HCT116 (cell line): ENCODE measurements around the gene CPA5.

Experiments
- ATF3 ChIP-seq: IDR thresholded peaks from 2 replicates; pipeline ENCODE4 v1.6.1; 2012
- CBX3 ChIP-seq: IDR thresholded peaks from 2 replicates; pipeline ENCODE4 v1.6.1; 2012; ENCODE audit warnings: low read depth
- CEBPB ChIP-seq: IDR thresholded peaks from 2 replicates; pipeline ENCODE4 v1.6.1; 2012; ENCODE audit warnings: low read depth
- EGR1 ChIP-seq: IDR thresholded peaks from 2 replicates; pipeline ENCODE4 v1.6.1; 2012; ENCODE audit warnings: low read depth
- EZH2 ChIP-seq: fragments of 200-600 bp; sonication (generic); IDR thresholded peaks from 2 replicates; pipeline ENCODE4 v1.6.1; 2017; ENCODE audit warnings: antibody characterized with exemption, mixed run types
- EZH2phosphoT487 ChIP-seq: fragments of 200-600 bp; IDR thresholded peaks from 2 replicates; pipeline ENCODE4 v1.6.1; 2018; ENCODE audit warnings: antibody characterized with exemption, borderline replicate concordance
- POLR2AphosphoS5 ChIP-seq: IDR thresholded peaks from 2 replicates; pipeline ENCODE4 v1.6.1; 2011; ENCODE audit warnings: mild to moderate bottlenecking, low read depth, low read length, moderate library complexity
- RAD21 ChIP-seq: IDR thresholded peaks from 2 replicates; pipeline ENCODE4 v1.6.1; 2012; ENCODE audit warnings: low read depth, mild to moderate bottlenecking
- YY1 ChIP-seq: IDR thresholded peaks from 2 replicates; pipeline ENCODE4 v1.6.1; 2011; ENCODE audit warnings: low read length, low read depth, moderate library complexity, mild to moderate bottlenecking; ENCODE audit not compliant: insufficient replicate concordance; ENCODE audit errors: extremely low read depth
- ZNF274 ChIP-seq: fragments of 200-500 bp; sonication (Bioruptor generic); IDR thresholded peaks from 2 replicates; pipeline ENCODE4 v1.6.1; 2014; ENCODE audit warnings: mild to moderate bottlenecking, low read depth, low read length, inconsistent platforms
- TF ChIP-seq, protein P1 (sequence below), 3 experiments: fragments of 200-600 bp in 1 of 3; sonication (generic) in 1 of 3; IDR thresholded peaks in 2 of 3; conservative IDR thresholded peaks in 1 of 3; 2 replicates each; pipeline ENCODE4 v1.5.1; 2012 to 2017; ENCODE audit warnings: low read depth in 2 of 3, low read length in 2 of 3, antibody characterized with exemption in 1 of 3, borderline replicate concordance in 1 of 3, control low read depth in 1 of 3, mild to moderate bottlenecking in 1 of 3, mixed read lengths in 1 of 3, mixed run types in 1 of 3, moderate library complexity in 1 of 3; ENCODE audit not compliant: insufficient read depth in 1 of 3

DNA sequence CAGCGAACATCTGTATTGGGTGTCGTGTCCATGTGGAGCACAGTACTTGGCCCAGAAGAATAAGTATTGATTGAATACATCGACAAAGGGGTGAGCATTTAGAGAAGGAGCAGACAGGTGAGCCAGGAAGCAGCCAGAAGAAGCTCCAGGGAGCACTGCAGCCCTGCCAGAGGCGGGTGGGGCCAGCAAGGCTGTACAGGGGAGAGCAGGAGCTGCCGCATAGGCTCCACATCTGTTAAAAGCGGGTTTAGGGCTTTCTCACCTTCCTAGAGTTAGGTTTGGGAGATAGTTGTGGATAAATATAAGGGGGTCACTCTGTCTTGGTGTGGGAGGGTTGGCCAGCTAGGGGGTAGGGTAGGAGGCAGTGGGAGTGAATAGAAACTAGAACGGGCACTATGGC is 34.4 kb downstream of the CPA5 start:
- TF ChIP-seq, protein P1, sequence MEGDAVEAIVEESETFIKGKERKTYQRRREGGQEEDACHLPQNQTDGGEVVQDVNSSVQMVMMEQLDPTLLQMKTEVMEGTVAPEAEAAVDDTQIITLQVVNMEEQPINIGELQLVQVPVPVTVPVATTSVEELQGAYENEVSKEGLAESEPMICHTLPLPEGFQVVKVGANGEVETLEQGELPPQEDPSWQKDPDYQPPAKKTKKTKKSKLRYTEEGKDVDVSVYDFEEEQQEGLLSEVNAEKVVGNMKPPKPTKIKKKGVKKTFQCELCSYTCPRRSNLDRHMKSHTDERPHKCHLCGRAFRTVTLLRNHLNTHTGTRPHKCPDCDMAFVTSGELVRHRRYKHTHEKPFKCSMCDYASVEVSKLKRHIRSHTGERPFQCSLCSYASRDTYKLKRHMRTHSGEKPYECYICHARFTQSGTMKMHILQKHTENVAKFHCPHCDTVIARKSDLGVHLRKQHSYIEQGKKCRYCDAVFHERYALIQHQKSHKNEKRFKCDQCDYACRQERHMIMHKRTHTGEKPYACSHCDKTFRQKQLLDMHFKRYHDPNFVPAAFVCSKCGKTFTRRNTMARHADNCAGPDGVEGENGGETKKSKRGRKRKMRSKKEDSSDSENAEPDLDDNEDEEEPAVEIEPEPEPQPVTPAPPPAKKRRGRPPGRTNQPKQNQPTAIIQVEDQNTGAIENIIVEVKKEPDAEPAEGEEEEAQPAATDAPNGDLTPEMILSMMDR (IDR thresholded peaks at IDR 0.05 in 2 of 3, conservative IDR thresholded peaks at IDR 0.05 in 1 of 3; ENCODE audit: borderline replicate concordance in 1 of 3, insufficient read depth in 1 of 3, low read depth in 2 of 3, low read length in 2 of 3), result no peak
- TF ChIP-seq CBX3, result no peak
- no peak for TF ChIP-seq EZH2
- no peak for TF ChIP-seq EGR1
- TF ChIP-seq EZH2phosphoT487, result no peak
- no peak for TF ChIP-seq CEBPB
- no peak for TF ChIP-seq ATF3
- no peak for TF ChIP-seq ZNF274
- TF ChIP-seq YY1, result no peak
- no peak for TF ChIP-seq RAD21
- TF ChIP-seq POLR2AphosphoS5, result no peak
